ENCODE results near the gene PRKAG2. TPM values are rescaled to one million over a fixed set of nuclear protein-coding genes. Genes with fewer than 3 reads are reported as not detected.

The PRKAG2 gene
- total RNA-seq, 1 donor from 2014 or later = 35.6 TPM

GRCh38 chr7:151717415-151717814 lies 159.5 kb downstream of the PRKAG2 start:
- no peak overlapping the region for H3K4me3 ChIP-seq
- DNase-seq (peak; percentile 80), ATAC-seq (peak; percentile 49)
- no peaks in the 10 kb centered on the region for H3K9me3 ChIP-seq
- no peaks in the 10 kb centered on the region for H3K36me3 ChIP-seq
- H3K27ac ChIP-seq = no peak overlapping the region
- intact Hi-C loops (cut with DNase I) = no loop called here
- TF ChIP-seq CTCF (IDR thresholded peaks at IDR 0.05) = no peak
- peaks cover 10% of the 10 kb centered on the region for H3K4me1 ChIP-seq
- H3K27me3 ChIP-seq = no peaks in the 10 kb centered on the region

- H3K9me3 ChIP-seq = no peaks in the 10 kb centered on the region
- intact Hi-C loops (cut with DNase I) = no loop called here
- H3K36me3 ChIP-seq = no peaks in the 10 kb centered on the region
- H3K4me1 ChIP-seq = peaks cover 7% of the 10 kb centered on the region
- TF ChIP-seq CTCF (IDR thresholded peaks at IDR 0.05) = no peak
- DNase-seq (peak; percentile 86), ATAC-seq (peak; percentile 56)
- H3K27ac ChIP-seq = peak overlapping the region; percentile 55
- H3K4me3 ChIP-seq = no peak overlapping the region
- no peaks in the 10 kb centered on the region for H3K27me3 ChIP-seq
Measured at GRCh38 chr7:151716323-151716722, 160.6 kb downstream of the PRKAG2 start.

GRCh38 chr7:151715666-151716315 lies 161.1 kb downstream of the PRKAG2 start:
- intact Hi-C loops (cut with DNase I) = no loop called here

GRCh38 chr7:151714201-151714600 lies 162.7 kb downstream of the PRKAG2 start:
- H3K36me3 ChIP-seq = no peaks in the 10 kb centered on the region
- no peak for TF ChIP-seq CTCF (IDR thresholded peaks at IDR 0.05)
- H3K4me3 ChIP-seq = no peak overlapping the region
- intact Hi-C loops (cut with DNase I) = no loop called here
- no peak overlapping the region for H3K27ac ChIP-seq
- ATAC-seq = no peak
- no peak for DNase-seq
- H3K9me3 ChIP-seq = no peaks in the 10 kb centered on the region
- H3K27me3 ChIP-seq = no peaks in the 10 kb centered on the region
- H3K4me1 ChIP-seq = peaks cover 6% of the 10 kb centered on the region

More at GRCh38 chr7:151715666-151716315, 161.1 kb downstream of the PRKAG2 start:
- Histone ChIP-seq H3K27me3 (no peaks in the 10 kb centered on the region), H3K4me1 (peaks cover 6% of the 10 kb centered on the region), H3K27ac (peak overlapping the region; percentile 55), H3K36me3 (no peaks in the 10 kb centered on the region), H3K9me3 (no peaks in the 10 kb centered on the region), H3K4me3 (no peak overlapping the region)
- ATAC-seq (peak; percentile 62), DNase-seq (peak; percentile 90)
- TF ChIP-seq CTCF (IDR thresholded peaks at IDR 0.05) = no peak

GRCh38 chr7:151712810-151713125 lies 164.1 kb downstream of the PRKAG2 start:
- Histone ChIP-seq H3K4me3 (no peak overlapping the region), H3K27ac (no peak overlapping the region), H3K36me3 (no peaks in the 10 kb centered on the region), H3K27me3 (no peaks in the 10 kb centered on the region), H3K4me1 (peaks cover 6% of the 10 kb centered on the region), H3K9me3 (no peaks in the 10 kb centered on the region)
- DNase-seq (no peak), ATAC-seq (no peak)
- intact Hi-C loops (cut with DNase I) = no loop called here
- TF ChIP-seq CTCF (IDR thresholded peaks at IDR 0.05) = no peak

All from upper lobe of right lung (tissue), 1 donor.